HG03064 (cell line): ENCODE measurements around the gene CAPN2.

Experiments
- ATAC-seq: cut with Tn5 transposase; IDR thresholded peaks from one replicate; pipeline ENCODE4 v1.9.1; 2021; ENCODE audit warnings: low read depth; ENCODE audit not compliant: unreplicated experiment

Gene CAPN2

DNA sequence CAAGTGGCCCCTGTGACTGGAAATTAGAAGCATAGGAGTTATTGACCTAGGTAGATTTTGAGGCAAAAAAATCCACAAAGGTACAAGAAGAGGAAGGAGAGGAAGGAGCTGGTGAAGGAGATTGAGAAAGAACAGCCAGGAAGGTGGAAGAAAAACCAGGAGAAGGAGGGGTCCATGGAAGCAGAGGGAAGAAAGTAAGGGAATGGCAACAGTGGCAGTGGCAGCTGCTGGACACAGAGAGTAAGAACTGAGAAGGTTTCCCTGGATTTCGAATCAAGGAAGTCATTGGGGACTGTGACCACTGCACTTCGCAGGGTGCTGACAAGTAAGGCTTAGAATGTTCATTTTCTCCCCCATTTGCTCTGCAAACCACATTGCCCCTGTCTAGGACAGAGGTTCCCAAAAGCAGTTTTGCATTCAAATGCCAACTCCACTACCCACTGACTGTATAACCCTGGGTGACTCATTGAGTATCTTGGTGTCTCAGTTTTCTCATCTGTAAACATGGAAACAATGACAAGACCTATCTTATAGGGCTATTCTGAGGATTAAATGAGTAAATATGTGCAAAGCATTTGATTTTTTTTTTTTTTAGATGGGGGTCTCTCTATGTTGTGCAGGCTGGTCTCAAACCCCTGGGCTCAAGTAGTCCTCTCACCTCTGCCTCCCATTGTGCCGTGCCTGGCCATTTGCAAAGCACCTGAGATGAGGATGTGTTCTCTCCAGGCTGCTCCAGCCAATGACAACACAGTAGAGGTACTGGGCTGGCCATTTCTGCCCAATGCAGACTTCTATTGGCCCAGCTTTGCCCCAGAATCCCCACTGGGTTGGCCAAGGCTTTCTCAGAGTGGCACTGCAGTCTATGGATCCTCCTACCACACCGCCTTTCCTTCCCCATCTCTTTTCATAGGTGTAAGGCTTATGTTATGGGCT is 9.3 kb upstream of the CAPN2 start:
- no peak for ATAC-seq

DNA sequence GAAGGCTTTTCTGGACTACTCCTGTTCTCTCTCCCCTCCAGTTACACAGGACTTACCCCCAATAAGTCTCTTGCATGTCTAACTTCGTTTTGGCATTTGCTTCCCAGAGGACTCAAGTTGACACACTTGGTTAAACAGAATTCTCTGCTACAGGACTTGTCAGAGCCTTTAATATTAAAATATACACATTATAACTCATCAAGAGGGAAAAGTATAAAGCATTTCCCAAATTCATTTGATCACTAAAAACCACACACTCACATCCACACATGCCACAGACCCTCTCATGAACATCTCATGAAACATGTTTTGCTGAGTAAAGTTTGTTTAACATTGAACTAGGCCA is 8.7 kb upstream of the CAPN2 start:
- ATAC-seq = no peak

- no peak for ATAC-seq
These were observed 7.1 kb upstream of the CAPN2 start for GRCh38 chr1:223704921-223705878.

GRCh38 chr1:223706077-223706973 is 6.0 kb upstream of the CAPN2 start:
- no peak for ATAC-seq

DNA sequence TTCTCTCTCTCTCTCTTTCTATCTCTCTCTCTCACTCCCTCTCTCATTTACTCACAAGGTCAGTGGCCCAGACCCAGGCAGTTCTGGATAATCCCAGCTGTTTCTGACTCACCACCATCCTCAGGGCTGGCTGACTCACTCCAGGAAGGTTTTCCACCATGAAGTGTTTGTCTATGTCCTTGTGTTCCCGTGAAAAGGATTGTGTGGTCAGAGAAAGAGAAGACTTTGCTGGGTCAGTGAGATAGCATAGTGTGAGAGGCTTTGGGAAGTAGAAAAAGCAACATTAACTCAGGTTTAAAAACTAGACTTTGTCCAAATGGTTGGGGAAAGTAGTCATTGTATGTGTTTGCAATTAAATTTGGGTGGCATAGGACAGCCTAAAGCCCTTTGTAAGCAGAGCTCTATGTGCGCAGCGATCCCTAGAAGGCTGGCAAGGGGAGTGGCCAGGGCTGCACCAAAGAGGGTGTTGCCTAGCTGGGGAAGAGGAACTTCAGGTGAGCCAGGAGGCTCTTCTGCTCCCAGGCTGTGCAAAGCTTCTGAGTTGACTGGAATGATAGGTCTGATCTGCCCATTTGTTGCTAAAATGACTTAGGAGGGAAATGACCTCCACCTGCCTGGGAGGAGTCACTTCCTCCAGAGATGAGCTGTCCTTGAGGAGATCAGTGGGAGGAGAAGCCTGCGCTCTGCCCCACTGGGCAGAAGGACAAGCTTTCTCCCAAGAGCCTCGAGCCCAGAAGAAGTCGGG is 4.9 kb upstream of the CAPN2 start:
- ATAC-seq = no peak

- ATAC-seq = no peak
These were observed 4.4 kb upstream of the CAPN2 start for GRCh38 chr1:223708001-223708359.

DNA sequence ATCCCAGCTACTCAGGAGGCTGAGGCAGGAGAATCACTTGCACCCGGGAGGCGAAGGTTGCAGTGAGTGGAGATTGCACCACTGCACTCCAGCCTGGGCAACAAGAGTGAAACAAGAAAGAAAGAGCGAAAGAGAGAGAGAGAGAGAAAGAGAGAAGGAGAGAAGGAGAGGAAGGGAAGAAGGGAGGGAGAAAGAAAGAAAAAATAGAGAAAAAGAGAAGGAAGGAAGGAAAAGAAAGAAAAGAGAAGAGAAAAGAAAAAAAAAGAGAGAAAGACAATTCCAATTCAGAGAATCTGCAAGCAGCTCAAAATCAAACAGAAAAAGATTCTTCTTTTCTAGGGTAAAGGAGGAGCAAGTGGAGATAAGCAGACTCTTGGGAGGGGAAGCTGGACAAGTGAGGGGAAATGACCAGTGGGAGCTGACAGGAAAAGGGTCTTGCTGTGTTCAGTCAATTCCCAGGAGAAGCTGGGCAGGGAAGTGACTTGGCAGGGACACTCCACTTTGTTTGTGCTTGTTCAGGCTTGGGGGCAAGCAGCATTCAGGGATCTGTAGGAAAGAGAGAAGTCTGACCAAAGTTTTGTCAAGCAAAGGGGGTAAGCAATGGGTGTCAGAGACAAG is 3.6 kb upstream of the CAPN2 start:
- ATAC-seq = no peak

DNA sequence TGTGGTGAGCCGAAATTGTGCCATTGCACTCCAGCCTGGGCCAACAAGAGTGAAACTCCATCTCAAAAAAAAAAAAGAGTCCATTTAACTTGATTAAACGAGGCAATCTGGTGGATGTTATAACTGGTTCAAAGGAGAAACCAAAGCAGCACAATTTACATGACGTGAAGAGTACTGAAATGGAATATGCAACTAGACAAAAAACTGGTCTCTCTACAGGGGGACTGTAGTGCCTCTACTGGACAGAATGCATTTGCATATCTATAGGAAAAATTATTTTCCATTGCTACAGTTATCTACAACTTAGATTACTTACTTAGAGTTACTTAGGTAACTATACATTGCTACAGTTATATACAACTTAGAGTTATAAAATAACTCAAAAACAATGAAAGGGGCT is 2.7 kb upstream of the CAPN2 start:
- ATAC-seq = no peak

GRCh38 chr1:223710179-223711133 is 1.9 kb upstream of the CAPN2 start:
- ATAC-seq = no peak

GRCh38 chr1:223711173-223711572 is 1.2 kb upstream of the CAPN2 start:
- ATAC-seq = no peak

DNA sequence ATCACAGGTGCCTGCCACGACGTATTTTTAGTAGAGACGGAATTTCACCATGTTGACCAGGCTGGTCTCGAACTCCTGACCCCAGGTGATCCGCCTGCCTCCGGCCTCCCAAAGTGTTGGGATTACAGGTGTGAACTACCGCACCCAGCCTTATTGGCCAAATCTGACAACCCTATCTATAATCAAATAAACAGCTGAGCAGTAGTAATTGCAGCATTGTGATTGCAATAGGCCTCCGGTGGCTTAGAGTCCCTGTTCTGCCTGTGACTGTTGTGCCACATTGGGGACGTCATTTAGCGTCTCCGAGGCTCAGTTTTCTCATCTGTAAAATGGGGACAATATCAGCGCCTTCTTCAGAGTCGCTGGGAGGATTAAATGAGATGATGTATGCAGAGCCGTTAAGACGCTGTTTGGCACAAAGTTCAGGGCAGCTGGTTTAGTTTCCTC is 569 bp upstream of the CAPN2 start:
- ATAC-seq = no peak

DNA sequence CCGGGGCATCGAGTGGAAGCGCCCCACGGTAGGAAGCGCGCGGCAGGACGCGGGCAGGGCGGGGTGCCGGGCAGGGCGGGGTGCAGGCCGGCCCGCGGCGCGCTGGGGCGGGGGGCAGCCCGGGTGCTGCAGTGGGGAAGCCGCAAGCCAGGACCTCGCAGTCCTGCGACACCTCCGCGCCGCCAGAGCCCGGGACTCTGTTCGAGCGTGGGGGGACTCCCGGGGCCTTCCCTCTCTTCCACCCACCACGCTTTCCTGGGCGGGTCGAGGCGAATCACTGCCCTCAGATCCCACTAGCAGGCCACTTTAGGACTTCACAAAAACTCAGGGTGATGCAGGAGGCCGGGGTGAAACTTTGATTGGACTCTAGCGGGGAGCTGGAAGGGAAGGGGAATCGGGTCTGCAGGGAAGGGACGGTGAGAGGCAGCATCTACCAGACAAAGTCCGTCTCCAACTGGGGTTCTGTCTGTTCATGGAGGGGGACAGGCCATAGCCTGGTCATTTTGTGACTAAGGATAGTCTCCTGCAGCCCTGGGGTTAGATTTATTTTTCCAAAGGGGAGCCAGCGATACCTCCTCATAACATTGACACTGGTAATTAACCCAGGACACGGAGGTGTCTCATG is 623 bp downstream of the CAPN2 start:
- peak; percentile 32 for ATAC-seq

DNA sequence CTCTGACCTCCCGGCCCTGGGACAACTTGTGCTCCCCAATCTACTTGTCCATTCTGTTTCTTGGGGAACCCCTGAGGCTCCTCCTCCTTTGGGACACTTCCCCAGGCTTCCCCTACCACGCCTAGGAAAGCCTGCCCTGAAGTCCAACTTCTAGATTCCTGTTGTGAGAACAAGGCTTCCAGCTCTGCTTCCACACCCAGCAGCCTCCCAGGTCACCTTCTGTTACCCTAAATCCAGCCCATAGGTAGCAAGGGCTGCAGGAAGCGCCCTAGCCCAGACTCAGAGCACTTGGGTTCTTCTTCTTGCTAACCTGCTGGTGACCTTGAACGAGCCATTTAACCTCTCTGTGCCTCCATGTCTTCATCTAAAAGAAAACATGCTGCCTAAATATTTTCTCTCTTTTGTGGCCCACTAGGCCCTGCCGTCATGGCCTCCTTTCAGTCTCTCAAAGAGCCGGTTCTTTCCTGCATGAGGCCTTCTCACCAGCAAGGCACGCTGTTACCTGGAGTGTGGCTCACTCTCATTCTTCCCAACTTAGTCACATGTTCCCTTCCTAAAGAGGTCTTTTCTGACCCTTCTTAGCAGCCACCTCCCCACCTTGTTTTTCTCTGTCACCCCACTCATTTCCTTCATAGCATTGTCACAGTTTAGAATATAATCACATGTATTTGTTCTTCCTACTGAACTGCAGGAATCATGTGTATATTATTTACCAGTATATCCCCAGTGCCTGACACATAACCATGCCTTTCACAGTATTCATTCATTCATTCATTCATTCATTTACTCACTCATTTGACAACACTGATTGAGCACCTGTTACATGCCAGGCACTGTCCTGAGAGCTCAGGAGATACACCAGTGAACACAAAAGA is 1.4 kb downstream of the CAPN2 start:
- ATAC-seq = no peak

GRCh38 chr1:223714421-223714724 is 2.0 kb downstream of the CAPN2 start:
- no peak for ATAC-seq

DNA sequence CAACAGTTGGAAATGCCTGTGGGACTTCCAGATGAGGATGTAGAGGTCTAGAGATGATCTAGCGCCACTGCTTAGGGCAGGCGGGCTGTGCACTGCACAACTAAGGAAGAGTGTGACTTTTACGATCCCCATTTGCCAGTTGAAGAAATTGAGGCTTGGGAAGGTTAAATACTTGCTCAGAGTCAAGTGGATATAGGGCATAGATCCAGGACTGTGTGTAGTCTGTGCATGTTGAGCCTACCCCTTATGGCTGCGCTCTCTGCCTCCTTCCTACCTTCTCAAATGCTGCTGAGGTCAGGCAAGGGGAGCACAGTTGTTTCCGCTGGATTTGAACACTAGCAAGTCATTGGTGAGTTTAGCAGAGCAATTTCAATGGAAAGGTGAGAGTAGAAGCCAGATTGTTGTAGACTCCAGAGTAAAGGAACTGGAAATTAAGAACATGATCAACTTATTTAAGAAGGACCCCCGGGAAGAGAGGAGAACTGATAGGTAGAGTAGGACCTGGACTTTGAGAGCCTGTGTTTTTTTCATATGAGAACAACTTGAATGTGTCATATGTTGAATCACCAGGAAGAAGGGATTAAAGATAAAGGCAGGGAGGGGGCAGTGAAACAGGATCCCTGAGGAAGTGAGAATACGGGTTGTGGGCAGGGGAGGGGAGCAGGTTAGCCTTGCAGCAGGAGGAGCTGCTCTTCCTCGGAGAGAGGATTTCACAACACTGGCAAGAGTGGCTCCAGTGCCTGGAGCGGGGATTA is 2.7 kb downstream of the CAPN2 start:
- no peak for ATAC-seq

- ATAC-seq = no peak
These were observed 3.3 kb downstream of the CAPN2 start for GRCh38 chr1:223715604-223716172.
